GM18861 (cell line): ENCODE measurements around the gene ABRACL.
"Not testable (repeated sequence)": the region's sequence is repeated elsewhere in the genome, so short reads cannot be mapped to it uniquely, and the experiment has no call there.

Experiments used
- ATAC-seq: cut with Tn5 transposase; IDR thresholded peaks from one replicate; pipeline ENCODE4 v1.9.1; 2021; ENCODE audit not compliant: unreplicated experiment

The ABRACL gene, protein sequence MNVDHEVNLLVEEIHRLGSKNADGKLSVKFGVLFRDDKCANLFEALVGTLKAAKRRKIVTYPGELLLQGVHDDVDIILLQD

DNA sequence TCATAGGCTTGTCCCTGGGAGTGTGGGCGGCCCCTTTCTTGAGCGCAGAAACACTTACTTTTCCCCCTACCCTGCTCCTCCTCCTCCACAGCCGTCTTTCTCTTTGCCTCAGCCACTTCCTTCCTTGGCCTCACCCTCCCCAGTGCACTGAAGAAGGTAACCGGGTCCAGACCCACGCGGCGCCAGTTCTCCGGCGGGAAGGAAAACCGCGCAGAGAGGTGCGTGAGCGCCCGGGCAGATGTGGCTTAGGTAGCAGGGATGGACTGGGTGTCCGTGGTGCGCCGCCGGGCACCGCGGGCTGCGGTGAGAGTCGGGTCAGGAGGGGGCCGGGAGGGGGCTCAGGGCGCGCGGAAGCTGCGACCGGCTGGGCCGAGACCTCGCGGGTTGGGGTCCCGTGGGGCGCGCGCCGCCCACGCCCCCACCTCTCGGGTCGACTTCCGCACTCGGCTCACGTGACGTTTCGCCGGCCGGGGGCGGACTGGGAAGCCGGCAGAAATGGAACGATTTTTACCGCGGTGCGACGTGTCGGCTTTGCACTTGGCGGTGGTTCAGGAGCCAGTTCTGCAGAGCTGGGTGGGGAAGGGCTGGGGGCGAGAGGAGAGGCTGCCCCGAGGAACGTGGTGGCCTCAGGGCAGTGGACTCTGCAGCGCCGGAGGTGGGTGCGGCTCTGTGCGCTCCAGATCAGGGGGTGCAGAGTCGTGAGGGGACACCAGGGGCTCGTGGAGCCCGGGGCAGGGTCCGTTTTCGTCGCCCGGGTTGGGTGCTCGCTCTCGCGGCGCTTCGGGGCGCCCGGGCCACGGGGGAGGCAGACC lies at the start of gene ABRACL:
ABRACL (plus strand) TSS at position 88 of the 812 bp plus-strand sequence. CDS start 5,416 bp downstream, outside the sequence.
- peak; percentile 41 for ATAC-seq

DNA sequence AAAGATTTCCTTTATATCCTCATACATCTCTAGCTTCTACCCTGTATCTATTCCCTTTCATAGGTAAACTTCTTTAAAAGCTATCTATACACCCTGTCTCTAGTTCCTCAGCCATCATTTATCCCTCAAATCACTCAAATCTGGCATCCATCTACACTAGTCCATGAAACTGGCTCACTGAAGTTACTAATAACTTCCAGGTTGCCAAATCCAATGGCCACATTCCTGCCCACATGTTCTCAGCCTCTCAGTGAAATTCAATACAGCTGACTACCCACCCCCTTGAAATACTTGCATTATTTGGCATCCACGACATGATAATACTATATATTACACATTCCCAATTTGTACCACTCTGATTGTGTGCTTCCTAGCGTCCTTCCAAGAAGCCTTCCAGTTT lies 49.2 kb upstream of the ABRACL start:
- ATAC-seq: no peak

DNA sequence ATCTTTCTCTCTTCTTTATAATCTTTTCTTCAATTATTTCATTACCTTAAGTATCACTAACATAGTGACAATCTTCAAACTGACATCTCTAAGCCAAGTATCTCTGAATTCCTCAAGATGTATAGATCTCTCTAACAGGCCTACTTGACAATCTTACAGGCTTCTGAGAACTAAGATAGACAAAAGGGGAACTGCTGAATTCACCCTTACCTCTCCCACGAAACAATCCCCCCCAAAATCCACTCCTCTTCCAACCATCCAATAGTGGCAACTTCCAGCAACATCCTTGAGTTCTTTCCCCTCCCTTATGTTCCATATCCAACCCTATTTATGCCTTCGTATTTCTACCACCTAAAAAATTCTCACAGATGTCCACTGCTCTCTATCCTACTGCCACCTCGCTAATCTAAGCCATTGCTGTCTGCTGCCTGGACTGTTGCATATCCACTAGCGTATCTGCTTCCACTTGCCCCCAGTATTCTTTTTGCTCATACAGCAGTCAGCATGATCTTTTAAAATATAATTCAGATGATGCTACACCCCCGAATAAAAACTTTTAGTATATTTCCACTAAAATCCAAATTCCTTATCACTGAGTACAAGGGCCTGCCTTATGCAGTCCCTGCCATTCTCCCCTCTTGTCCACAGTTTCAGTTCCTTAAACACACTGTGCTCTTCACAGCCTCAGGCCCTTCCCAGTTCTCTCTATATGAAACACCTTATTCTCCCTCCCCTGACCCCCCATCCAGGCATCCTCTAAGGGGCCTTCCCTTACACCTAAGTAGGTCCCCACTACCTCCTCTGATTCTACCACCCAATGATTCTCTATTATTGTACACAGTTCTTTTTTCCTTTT lies 48.5 kb upstream of the ABRACL start:
- ATAC-seq: no peak

DNA sequence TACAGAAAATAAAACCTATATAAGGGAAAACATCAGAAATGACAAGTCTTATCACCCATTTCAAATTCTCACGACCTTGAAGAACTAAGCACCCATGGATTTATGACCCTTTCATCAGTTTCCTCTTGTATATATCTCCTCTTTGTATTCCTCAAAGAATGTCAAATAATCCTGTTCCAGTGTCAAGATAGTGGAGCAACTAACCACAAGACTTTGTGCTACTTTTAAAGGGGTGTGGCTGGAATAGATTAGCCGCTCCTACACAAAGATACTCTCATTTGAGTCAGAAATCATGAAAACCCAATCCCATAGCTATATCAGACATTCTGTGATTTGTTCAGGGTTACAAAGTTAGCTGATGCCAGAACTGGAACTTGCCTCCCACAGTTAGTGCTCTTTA lies 47.1 kb upstream of the ABRACL start:
- ATAC-seq: no peak

DNA sequence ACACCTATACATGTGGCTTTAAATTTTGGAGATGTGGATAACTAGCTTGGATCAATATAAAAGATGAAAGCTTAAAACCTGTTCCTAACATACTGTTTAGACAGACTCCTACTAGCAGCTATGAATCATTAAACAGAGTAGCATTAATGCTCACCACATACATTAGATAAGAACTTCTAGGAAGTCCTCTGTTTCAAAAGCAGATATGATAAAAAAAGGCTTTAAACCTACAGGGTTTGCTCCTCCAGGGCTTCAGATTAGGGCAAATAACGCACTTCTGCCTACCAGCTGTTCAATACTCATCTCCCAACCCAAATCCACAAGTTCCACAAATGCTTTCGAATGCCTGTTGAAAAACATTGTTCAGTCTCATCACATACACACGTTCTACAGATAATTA lies 42.0 kb upstream of the ABRACL start:
- no peak for ATAC-seq

DNA sequence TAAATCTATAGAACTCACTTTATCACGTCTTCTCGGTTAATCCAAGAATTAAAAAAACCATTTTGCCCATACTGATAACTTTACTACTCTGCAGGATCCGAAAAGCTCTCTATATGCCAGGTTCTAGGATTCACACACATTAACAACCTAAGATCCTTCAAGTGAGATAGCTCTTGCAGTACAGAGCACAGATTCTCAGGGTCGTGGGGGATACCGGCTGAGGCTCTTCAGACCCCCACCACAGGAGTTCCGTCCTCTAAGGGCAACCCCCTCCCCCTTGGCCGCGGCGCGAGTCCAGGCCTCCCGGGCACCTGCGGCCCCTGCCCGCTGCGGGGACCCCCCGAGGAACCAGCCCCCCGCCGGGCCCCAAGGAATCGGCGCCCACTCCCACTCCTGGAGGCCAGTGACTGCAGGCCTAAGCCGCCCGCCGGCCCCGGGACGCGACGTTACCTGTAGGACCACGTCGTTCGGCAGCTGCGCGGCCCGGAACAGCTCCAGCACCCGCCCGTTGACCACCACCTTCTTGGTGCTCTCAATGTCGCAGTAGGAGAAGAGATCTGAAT lies 41.4 kb upstream of the ABRACL start:
- no peak for ATAC-seq

DNA sequence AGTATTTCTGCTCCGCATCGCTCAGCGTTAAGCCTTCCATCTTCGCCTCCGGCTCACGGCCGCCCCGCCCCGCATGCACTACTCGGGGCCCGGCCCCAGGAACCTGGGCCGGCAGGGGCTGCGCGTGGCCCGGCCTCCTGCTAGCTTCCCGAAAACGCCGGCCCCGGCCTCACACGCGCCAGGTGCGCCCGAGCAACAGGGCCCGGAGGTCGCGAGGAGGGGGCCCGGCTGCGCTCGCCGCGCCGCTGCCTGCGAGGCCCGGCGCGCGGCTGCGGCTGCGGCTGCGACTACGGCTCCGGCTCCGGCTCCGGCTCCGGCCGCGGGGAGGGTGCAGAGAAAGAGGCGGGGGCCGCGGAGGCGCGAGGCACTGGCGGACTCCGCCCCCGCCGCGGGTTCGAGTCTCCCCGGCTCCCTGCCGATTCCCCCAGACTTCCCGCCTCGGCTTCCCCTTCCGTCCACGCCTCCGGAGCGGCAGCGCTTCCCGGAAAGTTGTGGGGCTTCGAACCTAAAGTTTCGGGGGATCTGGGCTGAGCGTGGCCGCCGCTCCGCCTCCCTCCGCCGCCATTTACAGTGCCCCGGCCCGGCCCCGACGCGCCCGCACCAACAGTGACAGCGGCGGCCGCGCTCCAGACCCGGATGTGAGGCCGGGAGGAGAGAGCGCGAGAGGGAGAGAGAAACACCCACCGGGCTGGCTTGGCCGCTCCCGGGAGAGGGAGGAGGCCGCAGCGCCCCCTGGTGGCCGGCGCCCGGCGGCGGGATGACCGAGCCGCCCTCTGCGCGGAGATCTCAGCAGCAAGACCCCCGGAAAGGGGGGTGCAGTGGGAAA lies 40.7 kb upstream of the ABRACL start, which contains the start of gene REPS1:
REPS1 (minus strand) TSS at position 611 of the 826 bp plus-strand sequence; CDS start at position 40, 571 bp downstream.
- peak; percentile 85 for ATAC-seq

DNA sequence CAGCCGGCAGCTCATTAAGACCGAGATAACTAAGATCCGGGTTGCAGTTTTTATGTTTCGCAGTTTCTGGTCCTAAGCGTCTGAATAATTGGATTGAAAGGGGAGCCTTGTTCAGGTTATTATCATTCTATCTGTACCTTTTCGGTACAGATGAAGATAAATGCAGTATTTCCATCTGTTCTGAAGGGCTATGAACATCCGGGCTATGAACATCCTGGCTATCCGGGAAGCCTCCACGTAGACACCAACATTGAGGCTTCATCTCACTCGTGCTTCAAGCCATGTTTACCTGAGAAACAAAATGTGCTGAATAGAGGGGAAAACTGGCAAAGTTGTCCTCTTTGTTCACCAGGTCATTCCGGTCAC lies 40.1 kb upstream of the ABRACL start:
- ATAC-seq: no peak

DNA sequence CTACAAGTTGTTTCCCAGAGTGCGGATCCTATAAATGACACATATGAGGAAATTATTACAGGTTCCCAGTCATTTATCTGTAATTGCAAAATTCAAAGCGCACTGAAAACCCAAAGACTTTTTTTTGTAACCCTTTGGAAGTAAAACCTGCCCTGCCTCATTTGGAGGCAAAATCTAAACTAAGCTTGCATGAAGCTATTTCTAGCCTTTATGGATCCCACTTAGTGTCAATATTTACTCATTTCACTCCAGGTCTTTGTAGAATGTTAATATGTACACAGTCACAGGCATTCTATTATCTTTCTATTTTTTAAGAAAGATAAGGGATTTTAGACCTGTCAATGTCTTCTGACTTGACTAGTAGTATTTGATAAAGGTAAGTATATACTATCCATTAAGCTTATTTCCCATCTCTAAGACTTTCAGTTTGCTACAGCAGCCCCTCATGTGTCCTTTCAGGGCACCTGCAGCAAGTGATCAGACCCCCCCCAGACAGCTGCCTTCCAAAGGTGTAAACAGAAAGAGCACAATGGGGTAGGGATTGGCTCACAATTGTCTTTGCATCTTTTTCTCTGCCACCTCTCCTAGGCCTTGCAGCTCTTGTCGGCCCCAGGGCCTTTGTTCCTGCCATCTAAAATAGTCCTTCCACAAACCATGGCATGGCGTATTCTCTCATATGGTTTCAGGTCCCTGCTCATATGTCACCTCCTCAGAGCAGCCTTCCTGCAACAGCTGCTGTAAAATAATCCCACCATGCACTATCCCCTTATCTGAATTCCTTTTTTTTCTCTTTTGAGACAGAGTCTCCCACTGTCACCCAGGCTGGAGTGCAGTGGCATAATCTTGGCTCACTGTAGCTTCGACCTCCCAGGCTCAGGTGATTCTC lies 39.2 kb upstream of the ABRACL start:
- no peak for ATAC-seq

DNA sequence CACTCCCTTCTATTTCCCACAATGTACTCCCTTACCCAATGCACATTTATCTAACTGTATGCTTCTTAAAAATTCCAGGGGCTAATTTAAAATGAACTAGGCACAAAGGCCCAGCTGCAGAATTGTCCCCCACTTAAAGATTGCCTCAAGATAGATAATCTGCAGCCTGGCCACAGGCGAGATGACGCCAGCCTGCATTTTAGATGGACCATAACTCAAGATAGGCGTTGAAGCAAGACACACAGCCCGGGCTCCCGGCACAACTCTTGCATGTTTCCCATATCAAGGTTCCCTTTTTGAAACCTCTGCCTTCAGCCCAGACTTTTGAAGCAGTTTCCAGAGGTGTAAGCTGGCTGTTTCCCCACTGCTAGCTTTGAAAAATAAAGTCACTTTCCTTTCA lies 37.3 kb upstream of the ABRACL start:
- no peak for ATAC-seq

DNA sequence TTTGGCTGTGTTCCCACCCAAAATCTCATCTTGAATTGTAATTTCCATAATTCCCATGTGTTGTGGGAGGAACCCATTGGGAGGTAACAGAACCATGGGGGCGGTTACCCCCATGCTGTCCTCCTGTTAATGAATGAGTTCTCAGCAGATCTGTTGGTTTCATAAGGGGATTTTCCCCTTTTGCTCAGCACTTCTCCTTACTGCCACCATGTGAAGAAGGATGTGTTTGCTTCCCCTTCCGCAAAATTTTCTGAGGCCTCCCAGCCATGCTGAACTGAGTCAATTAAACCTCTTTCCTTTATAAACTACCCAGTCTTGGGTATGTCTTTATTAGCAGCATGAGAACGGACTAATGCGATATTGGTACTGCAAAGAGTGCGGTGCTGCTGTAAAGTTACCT lies 35.6 kb upstream of the ABRACL start:
- not testable (repeated sequence) for ATAC-seq

DNA sequence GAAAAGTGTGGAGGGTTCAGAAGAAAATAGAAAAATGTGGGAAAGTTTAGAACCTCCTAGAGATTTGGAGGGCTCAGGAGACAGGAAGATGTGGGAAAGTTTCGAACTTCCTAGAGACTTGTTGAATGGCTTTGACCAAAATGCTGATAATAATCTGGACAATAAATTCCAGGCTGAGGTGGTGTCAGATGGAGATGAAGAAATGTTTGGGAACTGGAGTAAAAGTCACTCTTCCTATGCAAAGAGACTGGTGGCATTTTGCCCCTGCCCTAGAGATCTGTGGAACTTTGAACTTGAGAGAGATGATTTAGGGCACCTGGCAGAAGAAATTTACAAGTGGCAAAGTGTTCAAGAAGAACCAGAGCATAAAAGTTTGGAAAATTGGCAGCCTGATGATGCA lies 35.1 kb upstream of the ABRACL start:
- ATAC-seq: not testable (repeated sequence)

DNA sequence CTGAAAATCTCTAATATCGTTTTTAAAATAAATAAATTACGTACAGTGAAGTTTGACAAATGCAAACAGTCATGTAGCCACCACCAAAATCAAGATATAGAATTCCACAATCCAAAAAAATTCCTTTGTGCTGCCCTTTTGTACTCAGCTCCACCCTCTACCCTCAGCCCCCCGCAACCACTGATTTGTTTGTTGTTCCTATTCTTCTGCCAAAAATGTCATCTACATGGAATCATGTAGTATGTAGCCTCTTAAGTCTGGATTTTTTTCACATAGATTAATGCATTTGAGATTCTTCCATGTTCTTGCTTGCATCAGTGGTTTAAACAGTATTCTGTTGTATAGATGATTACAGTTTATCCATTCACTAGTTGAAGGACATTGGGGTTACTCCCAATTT lies 32.0 kb upstream of the ABRACL start:
- ATAC-seq: no peak

DNA sequence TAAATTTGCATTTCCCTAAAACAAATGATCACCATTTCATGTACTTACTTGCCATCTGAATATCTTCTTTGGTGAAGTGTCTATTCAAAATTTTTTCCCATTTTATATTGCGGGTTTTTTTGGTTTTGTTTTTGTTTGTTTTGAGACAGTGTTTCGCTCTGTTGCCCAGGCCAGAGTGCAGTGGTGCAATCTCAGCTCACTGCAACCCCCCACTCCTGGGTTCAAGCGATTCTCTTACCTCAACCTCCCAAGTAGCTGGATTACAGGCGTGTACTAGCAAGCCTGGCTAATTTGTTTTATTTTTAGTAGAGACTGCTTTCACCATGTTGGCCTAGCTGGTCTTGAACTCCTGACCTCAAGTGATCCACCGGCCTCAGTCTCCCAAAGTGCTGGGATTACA lies 31.4 kb upstream of the ABRACL start:
- ATAC-seq: no peak

DNA sequence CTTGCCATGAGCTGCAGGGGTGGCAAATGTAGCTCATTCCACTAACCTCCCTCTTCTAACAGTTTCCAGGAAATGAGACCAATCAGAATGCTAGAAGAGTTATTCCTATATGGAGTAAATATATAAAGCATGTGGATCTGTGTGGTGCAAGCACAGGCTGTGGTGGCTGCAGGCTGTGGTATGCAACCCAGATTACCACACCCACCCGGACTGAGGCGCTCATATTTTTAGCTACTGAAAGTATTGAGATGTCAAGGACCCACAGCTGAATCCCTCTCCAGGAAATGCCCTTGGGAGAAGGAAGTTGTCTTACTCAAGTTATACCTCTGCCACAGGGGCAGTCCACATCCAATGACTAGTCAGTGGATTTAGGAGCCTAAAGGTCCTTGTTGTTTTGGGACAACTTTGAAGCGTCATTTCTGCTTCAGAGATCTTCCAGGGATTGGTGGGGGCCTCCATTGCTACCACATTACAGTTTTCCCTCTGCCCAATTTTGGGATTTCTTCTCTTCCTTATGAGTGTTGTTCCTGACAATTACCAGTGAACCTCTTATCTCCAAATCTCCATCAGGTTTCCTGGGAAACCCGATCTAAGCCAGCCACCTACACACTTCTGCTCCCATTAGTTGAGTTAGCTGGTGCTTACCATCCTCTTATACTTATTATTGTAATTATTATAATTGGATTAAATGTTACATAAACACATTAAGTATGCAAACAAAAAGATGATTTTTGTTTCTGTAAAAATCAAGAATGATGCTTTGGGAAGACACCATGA lies 28.4 kb upstream of the ABRACL start:
- no peak for ATAC-seq

DNA sequence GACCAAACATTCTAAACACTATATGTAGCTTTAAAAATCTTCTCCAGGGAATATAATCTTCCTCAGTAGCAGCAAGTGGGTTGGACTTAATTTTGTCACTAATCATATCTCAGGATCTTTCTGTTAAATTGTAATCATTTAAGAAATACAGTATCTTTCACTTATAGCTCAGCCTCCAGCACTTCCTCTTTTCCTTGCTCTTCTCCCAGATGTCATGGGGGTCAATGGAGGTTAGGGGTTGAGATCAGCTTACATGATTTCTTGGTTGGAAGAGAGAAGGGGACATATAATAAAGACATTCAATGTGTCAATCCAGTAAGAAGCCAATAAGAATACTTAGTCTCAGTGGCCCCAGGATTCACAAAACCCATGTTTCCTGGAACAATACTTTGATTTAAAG lies 24.8 kb upstream of the ABRACL start:
- ATAC-seq: no peak

DNA sequence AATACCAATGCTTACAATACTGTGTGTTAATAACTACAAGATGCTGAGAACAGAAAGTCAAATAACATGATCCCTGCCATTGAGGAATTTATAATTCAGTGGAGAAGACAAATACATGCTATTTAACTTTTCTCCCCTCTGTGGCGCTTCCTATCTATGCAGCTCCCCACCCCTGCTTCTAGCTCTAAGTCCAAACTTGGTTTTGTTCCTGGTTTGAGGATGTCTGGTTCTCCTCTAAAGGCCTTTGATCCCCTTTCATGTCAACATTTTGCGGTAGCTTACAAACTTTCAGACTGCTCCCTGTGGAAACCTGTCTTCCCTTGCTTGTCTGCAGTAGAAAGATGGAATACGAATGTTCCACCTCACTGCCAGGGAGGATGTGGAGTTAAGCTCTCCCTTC lies 22.1 kb upstream of the ABRACL start:
- ATAC-seq: no peak

DNA sequence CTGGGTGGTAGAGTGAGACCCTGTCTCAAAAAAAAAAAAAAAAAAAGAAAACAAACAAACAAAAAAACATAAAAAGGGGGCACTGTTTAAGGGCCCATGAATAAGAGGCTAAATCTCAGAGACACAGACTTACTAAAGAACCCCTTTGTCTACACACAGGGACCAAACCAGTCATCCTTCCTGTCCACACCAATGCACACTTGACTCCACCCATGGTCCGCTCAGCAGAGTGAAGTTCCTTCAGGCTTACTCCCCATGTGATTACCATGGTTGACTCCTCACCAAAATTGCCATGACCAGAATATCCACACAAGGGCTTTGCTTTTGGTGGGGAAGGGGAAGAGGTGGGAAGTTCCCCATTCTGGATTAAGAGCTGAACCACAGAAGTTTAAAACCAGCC lies 21.1 kb upstream of the ABRACL start:
- ATAC-seq: no peak

DNA sequence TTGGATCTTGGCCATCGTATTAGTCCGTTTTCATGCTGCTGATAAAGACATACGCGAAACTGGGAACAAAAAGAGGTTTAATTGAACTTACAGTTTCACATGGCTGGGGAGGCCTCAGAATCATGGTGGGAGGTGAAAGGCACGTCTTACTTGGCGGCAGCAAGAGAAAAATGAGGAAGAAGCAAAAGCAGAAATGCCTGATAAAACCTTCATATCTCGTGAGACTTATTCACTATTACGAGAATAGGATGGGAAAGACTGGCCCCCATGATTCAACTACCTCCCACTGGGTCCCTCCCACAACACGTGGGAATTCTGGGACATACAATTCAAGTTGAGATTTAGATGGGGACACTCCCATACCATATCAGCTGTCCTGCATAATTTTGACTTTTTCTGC lies 20.4 kb upstream of the ABRACL start:
- ATAC-seq: no peak
